Measurements from ENCODE around the gene POLR1G.
"Not testable (repeated sequence)": the region's sequence is repeated elsewhere in the genome, so short reads cannot be mapped to it uniquely, and the experiment has no call there.

The POLR1G gene

DNA sequence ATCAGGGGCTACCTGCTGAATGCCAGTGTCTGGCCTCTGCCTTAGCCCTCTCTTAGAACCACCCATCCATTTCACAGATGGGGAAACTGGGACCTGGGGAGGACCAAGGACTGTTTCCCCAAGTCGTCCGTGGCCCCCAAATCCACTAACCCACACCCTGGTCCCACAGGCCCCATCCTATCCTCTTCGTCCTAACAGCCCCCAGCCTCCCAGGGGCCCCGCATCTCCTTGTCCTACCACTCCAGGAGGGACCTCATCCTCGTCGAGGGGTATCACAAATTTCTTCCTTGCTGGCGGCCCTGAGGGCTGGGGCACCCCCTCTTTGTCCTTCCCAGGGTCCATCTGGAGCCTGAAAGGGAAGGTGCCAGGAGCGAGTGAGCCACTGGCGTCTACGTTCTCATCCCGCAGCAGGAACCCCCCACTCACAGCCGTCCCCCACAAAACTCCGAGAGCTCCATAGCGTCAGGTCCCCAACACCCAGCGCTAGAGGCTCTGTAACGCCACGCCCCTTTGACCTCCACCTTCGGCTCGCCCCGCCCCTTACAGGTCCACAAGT lies 16.7 kb downstream of the POLR1G start:
- DNase-seq, result no peak

DNA sequence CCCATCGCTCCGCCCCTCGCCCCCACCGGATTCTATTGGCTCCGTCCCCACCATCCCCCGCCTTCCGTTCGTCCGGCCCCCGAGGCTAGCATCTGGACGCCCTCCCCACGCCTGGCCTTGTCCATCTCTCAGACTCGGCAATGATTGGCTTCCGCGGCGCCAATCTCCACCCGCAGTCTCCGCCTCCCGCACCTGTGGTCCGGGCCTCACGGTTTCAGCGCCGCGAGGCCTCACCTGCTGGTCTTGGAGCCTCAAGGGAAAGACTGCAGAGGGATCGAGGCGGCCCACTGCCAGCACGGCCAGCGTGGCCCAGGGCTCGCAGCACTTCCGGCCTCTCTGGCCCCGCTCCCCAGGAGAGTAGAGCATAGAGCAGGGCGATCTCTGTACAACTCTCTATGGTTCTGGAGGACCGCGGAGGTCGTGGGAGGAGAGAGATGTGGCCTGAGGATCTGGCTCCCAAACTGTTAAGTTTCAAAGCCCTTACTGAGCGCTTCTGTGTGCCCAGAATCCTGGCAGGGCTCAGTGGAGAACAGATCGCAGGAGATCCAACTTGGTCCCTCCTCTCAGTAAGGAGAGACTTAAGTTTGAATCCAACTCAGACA lies 17.2 kb downstream of the POLR1G start, which contains the start of gene ERCC1:
TSS of gene ERCC1 (minus strand) at position 329 of the 602 bp plus-strand sequence. CDS start 543 bp downstream, outside the sequence.
- DNase-seq, result peak; percentile 99

DNA sequence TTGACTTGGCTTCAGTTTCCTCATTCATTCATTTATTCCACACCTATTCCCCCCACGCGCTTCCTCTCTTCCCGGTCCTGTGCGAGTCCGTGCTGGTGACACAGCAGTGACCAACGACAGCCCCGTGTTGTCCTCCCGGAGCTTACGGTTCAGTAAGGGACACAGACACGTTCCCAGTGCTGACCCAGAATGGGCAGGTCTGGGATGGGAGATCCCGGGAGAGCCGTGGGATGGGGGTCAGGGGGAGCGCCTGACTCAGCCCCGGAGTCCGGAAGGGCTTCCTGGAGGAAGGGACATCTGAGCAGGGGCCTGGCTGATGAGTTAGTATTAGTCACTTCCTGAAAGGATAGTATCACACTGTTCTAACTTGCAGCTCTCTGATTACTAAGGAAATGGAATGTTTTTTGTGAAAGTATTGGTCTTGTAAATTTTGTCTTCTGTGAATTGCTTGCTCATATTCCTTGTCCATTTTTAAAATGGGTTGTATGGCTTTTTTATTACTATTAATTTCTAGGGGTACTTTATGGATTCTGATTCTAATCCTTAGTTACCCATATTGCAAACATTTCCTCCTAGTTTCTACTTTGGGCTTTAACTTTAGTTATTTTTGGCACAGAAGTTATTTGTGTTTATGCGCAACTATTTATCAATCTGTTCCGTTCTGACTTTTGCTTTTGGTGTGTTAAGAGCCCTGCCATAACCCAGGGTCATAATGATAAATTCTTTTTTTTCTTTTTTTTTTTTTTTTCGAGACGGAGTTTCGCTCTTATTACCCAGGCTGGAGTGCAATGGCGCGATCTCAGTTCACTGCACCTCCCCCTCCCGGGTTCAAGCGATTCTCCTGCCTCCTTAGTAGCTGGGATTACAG lies 18.0 kb downstream of the POLR1G start:
- DNase-seq, result peak; percentile 8

DNA sequence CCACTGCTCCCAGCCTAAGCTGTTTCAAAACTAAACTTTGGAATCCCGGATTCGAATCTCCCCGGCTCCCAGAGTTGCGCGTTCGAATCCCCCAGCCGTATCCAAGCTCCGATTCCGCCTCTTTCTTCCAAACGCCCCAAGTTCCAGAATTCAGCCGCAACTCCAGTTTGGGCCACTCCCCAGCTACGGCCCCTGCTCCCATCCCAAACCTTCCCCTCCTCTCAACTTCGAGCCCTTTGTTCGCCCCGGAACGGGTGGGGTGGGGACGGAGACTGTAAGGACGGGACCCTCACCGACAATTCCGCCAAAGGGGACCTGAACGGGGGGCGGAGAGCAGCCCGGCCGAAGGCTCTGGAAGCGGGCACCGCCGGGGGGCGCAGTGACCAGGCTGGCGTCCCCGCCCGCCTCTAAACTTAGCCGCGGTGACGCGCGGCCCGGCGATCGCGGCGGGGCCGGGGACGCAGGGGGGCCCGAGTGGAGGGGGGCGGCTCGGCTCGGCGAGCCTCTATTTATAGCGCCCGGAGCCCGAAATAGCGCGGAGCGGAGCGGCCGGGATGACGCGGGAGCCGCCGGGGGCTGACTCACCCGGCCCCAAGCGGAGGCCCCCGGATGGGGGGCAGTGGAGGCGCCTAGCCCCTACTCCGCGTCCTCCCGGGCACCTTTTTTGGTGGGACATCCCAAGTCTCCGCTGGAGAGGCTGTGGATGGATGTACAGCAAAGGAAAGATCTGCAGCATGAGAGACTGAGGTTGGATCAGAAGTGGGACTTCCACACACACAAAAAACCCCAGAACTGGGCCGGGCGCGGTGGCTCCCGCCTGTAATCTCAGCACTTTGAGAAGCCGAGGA lies 22.2 kb downstream of the POLR1G start:
- DNase-seq, result no peak

DNA sequence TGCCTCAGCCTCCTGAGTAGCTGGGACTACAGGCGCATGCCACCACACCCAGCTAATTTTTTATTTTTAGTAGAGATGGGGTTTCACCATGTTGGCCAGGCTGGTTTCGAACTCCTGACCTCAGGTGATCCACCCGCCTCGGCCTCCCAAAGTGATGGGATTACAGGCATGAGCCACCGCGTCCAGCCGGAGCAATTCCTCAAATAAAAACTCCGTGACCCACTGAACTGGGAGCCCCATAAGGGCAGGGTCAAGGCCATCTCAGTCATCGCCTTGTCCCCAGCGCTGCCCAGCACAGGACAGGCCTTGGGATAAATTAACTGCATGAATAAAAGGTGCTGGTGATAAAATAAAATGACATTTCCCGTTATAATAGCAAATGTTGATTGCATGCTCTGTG lies 23.5 kb downstream of the POLR1G start:
- not testable (repeated sequence) for DNase-seq

DNA sequence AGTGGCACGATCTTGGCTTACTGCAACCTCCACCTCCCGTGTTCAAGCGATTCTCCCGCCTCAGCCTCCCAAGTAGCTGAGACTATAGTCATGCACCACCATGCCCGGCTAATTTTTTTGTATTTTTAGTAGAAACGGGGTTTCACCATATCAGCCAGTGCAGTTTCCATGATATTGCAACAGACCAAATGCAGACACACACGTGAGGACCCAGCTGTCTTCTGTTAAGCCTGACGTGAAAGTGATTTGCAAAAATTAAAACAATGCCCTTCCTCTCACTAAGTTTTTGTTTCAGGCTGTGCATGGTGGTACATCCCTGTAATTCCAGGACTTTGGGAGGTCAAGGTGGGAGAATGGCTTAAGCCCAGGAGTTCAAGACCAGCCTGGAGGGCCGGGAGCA lies 24.6 kb downstream of the POLR1G start:
- DNase-seq, result not testable (repeated sequence)

DNA sequence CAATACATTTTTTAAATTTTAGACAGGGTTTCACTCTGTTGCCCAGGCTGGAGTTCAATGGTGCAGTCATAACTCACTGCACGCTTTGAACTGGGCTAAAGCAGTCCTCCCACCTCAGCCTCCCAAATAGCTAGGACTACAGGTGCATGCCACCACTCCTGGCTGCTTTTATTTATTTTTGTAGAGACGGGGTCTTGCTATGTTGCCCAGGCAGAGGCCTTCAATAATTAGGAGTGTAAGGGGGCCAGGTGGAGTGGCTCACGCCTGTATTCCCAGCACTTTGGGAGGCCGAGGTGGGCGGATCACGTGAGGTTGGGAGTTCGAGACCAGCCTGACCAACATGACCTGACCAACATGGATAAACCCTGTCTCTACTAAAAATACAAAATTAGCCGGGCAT lies 26.1 kb downstream of the POLR1G start:
- not testable (repeated sequence) for DNase-seq

DNA sequence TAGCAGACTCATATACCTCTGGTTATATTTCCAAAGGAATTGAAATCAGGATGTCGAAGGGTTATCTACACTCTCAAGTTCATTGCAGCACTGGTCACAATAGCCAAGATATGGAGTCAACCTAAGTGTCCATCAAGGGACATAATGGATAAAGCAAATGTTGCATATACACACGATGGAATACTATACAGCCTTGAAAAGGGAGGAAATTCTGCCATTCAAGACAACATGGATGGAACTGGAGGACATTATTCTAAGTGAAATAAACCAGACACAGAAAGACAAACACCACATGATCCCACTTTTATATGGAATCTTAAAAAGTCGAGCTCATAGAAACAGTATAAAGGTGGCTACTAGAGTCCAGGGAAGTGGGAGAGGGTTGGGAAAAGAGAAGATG lies 30.9 kb downstream of the POLR1G start:
- DNase-seq, result no peak

DNA sequence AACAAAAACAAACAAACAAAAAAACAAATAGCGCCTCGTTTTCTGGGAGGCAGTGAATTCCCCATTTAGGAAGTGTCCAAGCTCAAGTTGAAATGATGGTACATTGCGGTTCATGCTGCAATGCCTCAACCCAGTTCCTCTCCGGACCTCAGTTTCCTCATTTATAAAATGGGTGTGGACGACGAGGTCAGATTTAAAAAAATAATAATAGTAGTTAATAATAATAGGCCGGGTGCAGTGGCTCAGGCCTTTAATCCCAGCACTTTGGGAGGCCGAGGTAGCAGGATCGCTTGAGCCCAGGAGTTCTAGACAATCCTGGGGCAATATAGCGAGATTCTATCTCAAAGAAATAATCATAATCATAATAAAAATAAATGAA lies 32.7 kb downstream of the POLR1G start:
- no peak for DNase-seq

DNA sequence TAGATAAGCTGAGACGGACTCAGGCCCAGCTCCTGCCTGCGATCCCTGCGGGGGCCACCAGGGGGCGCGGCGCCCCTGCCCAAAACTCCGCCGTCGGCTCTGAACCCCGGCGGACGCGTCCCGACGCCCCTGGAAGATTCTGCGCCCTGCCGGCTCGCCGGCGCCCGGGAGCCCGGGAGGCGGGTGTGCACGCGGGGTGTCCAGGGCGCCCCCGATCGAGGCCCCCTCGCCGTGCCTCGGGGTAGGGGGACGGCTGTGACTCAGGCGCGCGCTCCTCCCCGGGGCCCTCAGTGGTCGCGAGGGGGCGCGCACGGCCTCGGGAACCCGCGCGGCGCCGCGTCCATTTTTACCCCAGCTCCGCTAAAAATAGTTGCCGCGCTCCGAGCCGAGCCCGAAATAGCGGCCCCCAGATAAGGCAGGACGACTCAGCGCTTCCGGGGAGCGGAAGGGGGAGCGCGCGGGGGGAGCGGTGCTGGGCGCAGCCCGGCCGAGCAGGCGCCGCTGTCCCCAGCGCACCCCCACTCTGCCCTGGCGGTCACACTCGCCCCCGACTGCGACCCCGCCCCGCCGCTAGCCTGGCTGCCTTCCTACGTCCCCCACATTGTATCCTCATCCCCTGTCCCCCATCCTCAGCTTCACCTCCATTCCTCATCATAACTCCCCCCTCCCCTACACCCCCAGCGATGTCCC lies 33.3 kb downstream of the POLR1G start:
- peak; percentile 40 for DNase-seq

DNA sequence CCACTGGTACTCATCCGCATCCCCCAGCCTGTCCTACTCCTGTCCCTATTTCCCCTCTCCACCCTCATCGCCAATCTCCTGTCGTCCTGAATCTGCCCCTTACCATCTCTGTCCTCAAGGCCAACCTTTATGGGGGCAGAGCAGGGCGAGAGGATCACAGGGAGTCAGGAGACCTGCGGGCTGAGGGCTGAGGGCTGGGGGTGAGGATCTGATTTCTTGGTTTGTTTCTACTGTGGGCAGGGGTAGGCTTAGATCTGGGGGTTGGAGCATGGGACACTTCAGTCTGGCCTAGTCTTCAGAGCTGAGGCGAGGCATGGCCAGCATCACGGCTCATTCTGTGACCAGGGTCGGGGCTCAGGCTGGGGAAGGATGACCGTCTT lies 33.8 kb downstream of the POLR1G start:
- no peak for DNase-seq

DNA sequence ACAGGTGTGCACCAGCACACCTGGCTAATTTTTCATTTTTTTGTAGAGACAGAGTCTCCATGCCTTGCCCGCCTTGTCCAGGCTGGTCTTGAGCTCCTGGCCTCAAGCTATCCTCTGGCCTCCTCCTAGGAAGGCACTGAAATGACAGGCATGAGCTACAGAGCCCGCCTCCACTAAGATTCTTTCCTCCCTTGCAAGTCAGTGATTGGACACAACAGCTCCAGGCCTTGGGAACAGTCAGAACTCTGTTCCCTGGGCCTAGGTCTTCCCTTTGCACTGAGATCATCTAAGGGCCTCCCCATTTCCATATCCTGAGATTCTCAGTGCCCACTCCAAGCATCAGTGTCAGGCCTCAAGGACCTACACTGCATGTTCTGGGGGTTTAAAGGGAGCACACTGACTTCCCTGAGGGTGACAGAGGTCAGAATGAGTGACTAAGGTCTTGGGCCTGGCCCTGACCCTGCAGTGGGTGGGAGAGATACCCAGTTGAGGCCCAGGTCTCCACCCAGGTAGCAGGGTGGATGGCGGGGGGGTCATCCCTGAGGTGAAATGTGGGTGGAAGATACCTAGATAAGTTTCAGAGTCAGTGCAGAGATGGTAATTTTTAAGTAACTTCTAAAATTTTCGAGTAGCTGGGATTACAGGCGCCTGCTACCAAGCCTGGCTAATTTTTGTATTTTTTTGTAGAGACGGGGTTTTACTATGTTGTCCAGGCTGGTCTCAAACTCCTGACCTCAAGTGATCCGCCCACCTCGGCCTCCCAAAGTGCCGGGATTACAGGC lies 34.6 kb downstream of the POLR1G start:
- no peak for DNase-seq

DNA sequence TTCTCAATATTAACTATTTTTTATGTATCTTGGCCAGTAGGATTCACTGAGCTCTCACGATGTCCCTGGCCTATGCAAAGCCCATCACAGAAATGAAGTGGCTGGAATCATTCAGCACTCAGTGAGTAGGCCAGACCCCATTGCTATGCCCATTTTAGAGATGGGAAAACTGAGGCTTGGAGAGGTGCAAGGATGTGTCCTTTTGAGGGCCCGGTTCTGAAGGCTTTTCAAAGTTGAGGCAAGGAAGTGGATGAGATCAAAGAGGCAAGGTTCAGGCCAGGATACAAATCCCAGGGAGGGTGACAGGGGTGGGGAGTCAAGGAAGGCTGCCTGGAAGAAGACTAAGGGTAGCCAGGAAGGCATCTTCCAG lies 35.9 kb downstream of the POLR1G start:
- no peak for DNase-seq

DNA sequence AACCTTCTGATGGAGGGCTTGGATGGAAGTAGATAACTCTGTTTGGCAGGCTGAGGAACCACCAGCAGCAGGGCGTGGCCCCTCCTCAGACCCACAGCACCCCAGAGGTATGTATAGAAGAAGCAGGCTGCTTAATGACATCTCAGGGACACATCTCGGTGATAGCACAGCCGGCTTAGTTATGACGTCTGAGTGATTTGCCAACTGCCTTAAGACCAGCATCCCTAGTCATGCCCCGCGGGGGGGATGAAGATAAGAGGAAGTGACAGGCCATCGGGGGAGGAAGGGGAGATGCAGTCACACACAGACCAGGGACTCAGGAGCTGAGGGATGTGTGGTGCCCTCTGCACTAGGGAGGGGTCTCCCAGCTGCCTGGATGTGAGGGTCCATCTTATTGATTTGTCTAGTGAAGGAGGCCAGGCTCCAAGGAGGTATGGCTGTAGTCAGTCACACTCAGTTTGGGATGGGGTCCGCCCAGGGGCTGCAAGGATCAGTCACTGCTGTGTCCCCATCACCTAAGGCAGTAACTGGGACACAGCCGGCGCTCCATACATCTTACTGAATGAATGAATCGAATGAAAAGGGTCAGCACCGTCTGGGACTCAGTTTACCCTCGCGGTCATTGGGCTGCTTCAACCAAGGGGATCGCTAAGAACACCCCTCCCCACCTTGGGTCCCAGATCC lies 36.5 kb downstream of the POLR1G start:
- no peak for DNase-seq

DNA sequence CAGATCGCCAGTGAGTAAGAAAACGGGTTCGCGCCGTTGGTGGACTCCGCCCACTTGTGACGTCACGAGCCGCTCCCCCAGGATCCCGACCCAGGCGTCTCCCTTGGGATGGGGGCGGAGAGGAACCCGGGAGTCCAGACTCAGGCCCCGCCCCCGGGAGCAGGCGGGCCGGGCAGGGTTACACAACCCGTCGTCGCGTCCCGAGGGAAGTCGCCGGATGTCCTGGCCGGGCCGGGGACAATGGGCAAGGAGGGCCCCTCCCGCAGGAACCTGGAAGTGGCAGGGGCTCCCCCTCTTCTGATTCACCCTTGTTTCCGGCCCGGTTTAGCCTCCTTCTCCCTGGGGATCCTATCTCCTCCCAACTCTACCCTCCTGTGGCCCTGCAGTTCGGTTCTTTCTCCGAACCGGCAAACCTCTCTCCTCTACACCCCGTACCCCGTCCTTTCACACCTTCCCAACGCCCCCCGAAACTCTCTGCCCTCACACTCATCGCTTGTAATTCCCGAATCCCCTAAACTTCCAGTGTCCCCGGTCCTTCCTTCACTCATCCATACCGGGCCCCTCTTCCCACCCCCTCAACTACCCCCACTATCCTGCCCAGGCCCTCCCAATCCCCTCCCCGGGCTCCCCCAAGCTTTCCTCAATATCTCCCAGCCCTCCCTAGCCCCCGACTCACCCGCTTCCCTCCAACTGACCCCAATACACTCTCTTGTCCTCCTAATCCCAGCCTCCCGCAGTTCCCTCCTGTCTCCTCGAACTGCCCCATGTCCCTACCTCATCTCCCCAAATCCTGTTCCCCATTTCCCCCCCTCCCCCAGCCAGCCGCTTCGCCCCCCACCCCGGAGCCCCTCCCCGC lies 37.2 kb downstream of the POLR1G start:
- peak; percentile 40 for DNase-seq

DNA sequence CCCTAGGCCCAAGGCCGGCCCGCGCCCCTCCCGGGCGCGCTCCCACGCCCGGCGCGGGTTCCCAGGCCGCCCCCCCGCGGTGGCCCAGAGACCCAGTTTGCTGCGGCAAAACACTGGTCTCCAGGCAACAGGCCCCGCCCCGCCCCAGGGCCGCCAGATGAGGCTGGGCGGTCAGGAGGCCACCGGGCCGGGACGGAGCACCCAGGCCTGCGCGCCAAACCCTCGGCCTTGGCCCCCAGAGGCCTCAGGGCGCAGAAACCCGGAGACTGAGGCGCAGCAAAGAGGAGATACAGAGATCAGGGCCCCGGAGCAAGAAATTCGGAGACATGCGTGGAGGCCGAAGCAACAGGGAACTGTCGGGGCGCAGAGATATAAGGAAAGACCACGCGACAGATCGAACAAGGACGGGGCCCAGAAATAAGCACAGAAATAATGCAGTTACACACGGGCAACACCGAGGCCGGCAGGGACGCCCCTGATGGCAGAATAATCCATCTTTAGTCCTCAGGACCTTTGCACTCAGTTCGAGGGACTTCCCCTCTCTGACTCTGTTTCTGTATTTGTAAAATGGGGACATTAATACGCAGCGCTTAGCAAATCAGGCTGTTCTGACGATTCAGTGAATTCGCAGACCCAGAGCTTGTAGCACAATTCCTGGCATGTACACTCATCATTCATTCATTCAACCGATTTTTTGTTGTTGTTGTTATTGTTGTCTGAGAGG lies 38.0 kb downstream of the POLR1G start:
- DNase-seq, result peak; percentile 14

DNA sequence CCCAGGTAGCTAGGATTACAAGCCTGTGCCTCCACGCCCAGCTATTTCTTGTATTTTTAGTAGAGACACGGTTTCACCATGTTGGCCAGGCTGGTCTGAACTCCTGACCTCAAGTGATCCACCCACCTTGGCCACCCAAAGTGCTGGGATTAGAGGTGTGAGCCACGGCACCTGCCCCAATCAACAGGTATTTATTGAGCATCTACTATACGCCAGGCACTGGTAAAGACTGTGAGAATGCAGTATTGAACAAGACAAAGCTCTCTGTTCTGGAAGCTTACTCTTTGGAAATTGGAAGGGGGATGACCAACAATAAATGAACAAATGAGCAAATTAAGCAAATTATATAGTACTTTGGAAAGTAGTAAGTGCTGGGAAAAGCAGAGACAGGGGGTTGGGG lies 38.7 kb downstream of the POLR1G start:
- no peak for DNase-seq

DNA sequence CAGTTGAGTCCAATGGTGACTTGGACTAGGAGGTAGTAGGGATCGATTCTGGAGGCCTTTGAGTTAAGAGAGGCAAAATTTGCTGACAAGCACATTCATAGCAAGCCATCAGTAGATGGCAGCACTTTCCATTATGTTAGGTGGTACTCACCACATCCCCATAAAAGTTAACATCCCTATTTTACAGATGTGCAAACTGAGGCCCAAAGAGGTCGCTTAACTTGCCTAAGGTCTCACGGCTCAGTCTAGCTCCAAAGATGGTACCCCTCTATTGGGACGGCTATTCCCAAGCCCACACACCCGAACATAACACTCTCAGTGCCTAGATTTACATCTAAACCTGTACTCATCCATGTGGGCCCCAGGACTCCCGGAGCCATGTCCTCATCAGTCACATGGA lies 39.9 kb downstream of the POLR1G start:
- DNase-seq, result no peak

DNA sequence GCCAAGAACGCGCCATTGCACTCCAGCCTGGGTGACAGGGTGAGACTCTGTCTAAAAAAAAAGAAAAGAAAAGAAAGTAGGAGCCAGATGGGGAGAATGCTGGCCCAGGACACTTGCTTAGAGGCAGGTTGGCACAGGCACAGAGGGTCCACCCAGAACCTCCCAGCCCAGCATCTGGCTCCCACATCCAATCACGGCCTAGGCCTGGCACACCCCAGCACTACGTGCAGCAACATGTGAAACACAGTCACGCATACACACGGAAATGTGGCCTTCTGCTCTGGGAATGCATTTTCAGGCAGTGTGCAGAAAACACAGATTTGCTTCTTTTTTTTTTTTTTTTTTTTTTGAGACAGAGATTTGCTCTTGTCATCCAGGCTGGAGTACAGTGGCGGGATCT lies 40.5 kb downstream of the POLR1G start:
- no peak for DNase-seq

DNA sequence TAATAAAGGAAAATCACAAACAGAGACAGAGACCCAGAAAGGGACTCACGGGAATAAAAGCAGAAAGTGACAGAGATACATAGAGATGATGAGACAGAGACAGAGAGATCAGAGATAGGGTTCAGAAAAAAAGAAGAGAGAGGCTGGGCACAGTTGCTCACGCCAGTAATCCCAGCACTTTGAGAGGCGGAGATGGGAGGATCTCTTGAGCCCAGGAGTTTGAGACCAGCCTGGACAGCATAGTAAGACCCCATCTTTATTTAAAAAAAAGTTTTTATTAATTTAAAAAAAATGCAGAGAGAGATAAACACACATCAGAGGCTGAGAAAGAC lies 41.9 kb downstream of the POLR1G start:
- DNase-seq, result no peak
